GM19372 (cell line): ENCODE results near the gene ANAPC7.
"Not testable (repeated sequence)": the region's sequence is repeated elsewhere in the genome, so short reads cannot be mapped to it uniquely, and the experiment has no call there.

Experiments used
- ATAC-seq: cut with Tn5 transposase; IDR thresholded peaks from one replicate; pipeline ENCODE4 v1.9.1; 2021; ENCODE audit warnings: mild to moderate bottlenecking, low read depth, moderate library complexity; ENCODE audit not compliant: unreplicated experiment

Gene ANAPC7

GRCh38 chr12:110349514-110350151 is 53.9 kb downstream of the ANAPC7 start:
- ATAC-seq: no peak

GRCh38 chr12:110349096-110349495 is 54.4 kb downstream of the ANAPC7 start:
- ATAC-seq: no peak

- no peak for ATAC-seq
Measured at GRCh38 chr12:110348431-110349059, 55.0 kb downstream of the ANAPC7 start.

GRCh38 chr12:110347767-110348166 is 55.7 kb downstream of the ANAPC7 start:
- no peak for ATAC-seq

GRCh38 chr12:110345963-110346362 is 57.5 kb downstream of the ANAPC7 start:
- no peak for ATAC-seq

- ATAC-seq: no peak
Measured at GRCh38 chr12:110345176-110345661, 58.3 kb downstream of the ANAPC7 start.

GRCh38 chr12:110344657-110345056 is 58.9 kb downstream of the ANAPC7 start:
- no peak for ATAC-seq

GRCh38 chr12:110343736-110344555 is 59.6 kb downstream of the ANAPC7 start:
- ATAC-seq: no peak

- no peak for ATAC-seq
Measured at GRCh38 chr12:110343114-110343513, 60.4 kb downstream of the ANAPC7 start.

- ATAC-seq: no peak
Measured at GRCh38 chr12:110342157-110342556, 61.4 kb downstream of the ANAPC7 start.

GRCh38 chr12:110340706-110341105 is 62.8 kb downstream of the ANAPC7 start:
- no peak for ATAC-seq

GRCh38 chr12:110340261-110340660 is 63.2 kb downstream of the ANAPC7 start:
- not testable (repeated sequence) for ATAC-seq

- ATAC-seq: no peak
Measured at GRCh38 chr12:110339184-110339952, 64.1 kb downstream of the ANAPC7 start.

GRCh38 chr12:110338754-110339153 is 64.8 kb downstream of the ANAPC7 start:
- no peak for ATAC-seq

GRCh38 chr12:110337912-110338710 is 65.4 kb downstream of the ANAPC7 start:
- no peak for ATAC-seq

- no peak for ATAC-seq
Measured at GRCh38 chr12:110335481-110336045, 67.9 kb downstream of the ANAPC7 start.

GRCh38 chr12:110333201-110333600 is 70.3 kb downstream of the ANAPC7 start:
- ATAC-seq: no peak

- no peak for ATAC-seq
Measured at GRCh38 chr12:110330544-110330943, 73.0 kb downstream of the ANAPC7 start.

GRCh38 chr12:110330124-110330523 is 73.4 kb downstream of the ANAPC7 start:
- no peak for ATAC-seq
